ENCODE measurements around the gene MANSC1.

- TF ChIP-seq CTCF (IDR thresholded peaks at IDR 0.05) = no peak
- TF ChIP-seq POLR2A (IDR thresholded peaks at IDR 0.05) = no peak
These were observed 59.8 kb downstream of the MANSC1 start for GRCh38 chr12:12290206-12290605.
